ENCODE data around the gene EIF4G3. TPM values are rescaled to one million over a fixed set of nuclear protein-coding genes. Genes with fewer than 3 reads are reported as not detected.

Gene EIF4G3
- total RNA-seq, 1 experiment from 2014 or later = 72.0 TPM

DNA sequence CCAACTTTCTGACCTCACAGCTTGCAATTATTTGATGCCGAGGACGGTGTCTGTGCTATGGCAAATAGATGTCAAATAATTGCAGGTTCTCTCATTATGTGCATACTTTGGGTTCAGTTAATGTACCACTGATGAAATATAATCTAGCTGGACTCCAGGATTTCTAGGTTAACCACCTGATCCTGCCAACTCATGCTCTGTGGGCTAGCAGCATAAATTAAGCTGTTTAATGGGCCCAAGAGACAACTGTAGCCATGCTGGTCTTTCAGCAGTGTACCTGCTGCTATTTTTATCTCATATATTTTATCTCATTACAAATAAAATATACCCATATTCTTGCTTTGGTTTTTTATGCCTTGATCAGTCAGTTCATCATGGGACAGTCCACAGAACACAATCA, 346.3 kb downstream of the EIF4G3 start:
- no CpG with 5 or more reads among the region's 2 CpGs for WGBS (ENCODE audit: extremely low coverage, insufficient read length, low lambda C conversion rate)
- H3T11ph ChIP-seq (ENCODE audit: low read length) = no peak overlapping the region
- H2BK20ac ChIP-seq (ENCODE audit: low read depth, low read length, poor library complexity, severe bottlenecking) = no peak overlapping the region
- H2BK120ac ChIP-seq (ENCODE audit: low read depth, low read length, poor library complexity, severe bottlenecking) = no peak overlapping the region
- H3K14ac ChIP-seq (ENCODE audit: insufficient read depth, low read length) = no peak overlapping the region
- H3K36me3 Mint-ChIP-seq (ENCODE audit: insufficient read depth in 1 of 3, low read depth in 3 of 3) = peaks cover 17 to 34% (median 28%) of the 10 kb centered on the region in 3 experiments; a peak in 6 of 7 replicates
- H3K9me3 Mint-ChIP-seq = peaks cover 0 to 2% of the 10 kb centered on the region in 2 experiments; a peak in 4 of 5 replicates
- no peaks in the 10 kb centered on the region for H3K27me3 ChIP-seq (ENCODE audit: insufficient read depth, low read length)
- H4K5ac ChIP-seq (ENCODE audit: insufficient read length, low read depth, low read length) = no peak overlapping the region
- H3K56ac ChIP-seq (ENCODE audit: insufficient read length, low read depth, low read length) = no peak overlapping the region
- no peak for DNase-seq
- no peak overlapping the region for H2BK15ac ChIP-seq (ENCODE audit: low read depth, low read length)
- no peaks in the 10 kb centered on the region for H3K4me1 Mint-ChIP-seq
- no peaks in the 10 kb centered on the region for H3K23me2 ChIP-seq (ENCODE audit: insufficient read length, low read depth, low read length, poor library complexity, severe bottlenecking)
- H3K4me1 ChIP-seq (ENCODE audit: insufficient read depth, low read length) = no peaks in the 10 kb centered on the region
- no peak overlapping the region for H3K9ac ChIP-seq (ENCODE audit: extremely low read depth, insufficient read length, low read length)
- H3K79me2 ChIP-seq (ENCODE audit: insufficient read depth, low read length) = no peaks in the 10 kb centered on the region
- H3K27ac Mint-ChIP-seq = no peak overlapping the region
- no peaks in the 10 kb centered on the region for H3K79me1 ChIP-seq (ENCODE audit: insufficient read depth, low read depth, low read length, poor library complexity, severe bottlenecking)
- no peaks in the 10 kb centered on the region for H4K20me1 ChIP-seq (ENCODE audit: control insufficient read depth, insufficient read depth, insufficient read length)
- no peak overlapping the region for H2AFZ ChIP-seq (ENCODE audit: low read length)
- H3K4me2 ChIP-seq (ENCODE audit: insufficient read depth, insufficient read length, low read length) = no peak overlapping the region
- H3K27ac ChIP-seq (ENCODE audit: insufficient read length, low read depth, low read length) = no peak overlapping the region
- H4K8ac ChIP-seq (replicated peaks; ENCODE audit: insufficient read length, low read depth, low read length) = no peak overlapping the region
- no peak overlapping the region for H2AK5ac ChIP-seq (ENCODE audit: insufficient read length, low read length)
- no peak overlapping the region for H2BK5ac ChIP-seq (ENCODE audit: insufficient read length, low read length)
- H3K4ac ChIP-seq (ENCODE audit: low read depth, low read length) = no peak overlapping the region
- no peak overlapping the region for H2BK12ac ChIP-seq (ENCODE audit: insufficient read length, low read depth, low read length)
- no peak overlapping the region for H3K23ac ChIP-seq (ENCODE audit: insufficient read length, low read depth, low read length)
- no peak overlapping the region for H3K4me3 Mint-ChIP-seq
- H3K27me3 Mint-ChIP-seq (ENCODE audit: low read depth) = no peaks in the 10 kb centered on the region
- TF ChIP-seq, protein P1, sequence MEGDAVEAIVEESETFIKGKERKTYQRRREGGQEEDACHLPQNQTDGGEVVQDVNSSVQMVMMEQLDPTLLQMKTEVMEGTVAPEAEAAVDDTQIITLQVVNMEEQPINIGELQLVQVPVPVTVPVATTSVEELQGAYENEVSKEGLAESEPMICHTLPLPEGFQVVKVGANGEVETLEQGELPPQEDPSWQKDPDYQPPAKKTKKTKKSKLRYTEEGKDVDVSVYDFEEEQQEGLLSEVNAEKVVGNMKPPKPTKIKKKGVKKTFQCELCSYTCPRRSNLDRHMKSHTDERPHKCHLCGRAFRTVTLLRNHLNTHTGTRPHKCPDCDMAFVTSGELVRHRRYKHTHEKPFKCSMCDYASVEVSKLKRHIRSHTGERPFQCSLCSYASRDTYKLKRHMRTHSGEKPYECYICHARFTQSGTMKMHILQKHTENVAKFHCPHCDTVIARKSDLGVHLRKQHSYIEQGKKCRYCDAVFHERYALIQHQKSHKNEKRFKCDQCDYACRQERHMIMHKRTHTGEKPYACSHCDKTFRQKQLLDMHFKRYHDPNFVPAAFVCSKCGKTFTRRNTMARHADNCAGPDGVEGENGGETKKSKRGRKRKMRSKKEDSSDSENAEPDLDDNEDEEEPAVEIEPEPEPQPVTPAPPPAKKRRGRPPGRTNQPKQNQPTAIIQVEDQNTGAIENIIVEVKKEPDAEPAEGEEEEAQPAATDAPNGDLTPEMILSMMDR (conservative IDR thresholded peaks at IDR 0.05) = no peak
- no peak overlapping the region for H4K91ac ChIP-seq (ENCODE audit: insufficient read length, low read depth, low read length)
- no peaks in the 10 kb centered on the region for H3K9me3 ChIP-seq (ENCODE audit: control insufficient read depth, low read depth, low read length)
- no peak overlapping the region for H3K18ac ChIP-seq (ENCODE audit: insufficient read length, low read depth, low read length)
